Liver (tissue), 9 donors: Measurements from ENCODE around the gene POLDIP2. TPM values are rescaled to one million over a fixed set of nuclear protein-coding genes. Genes with fewer than 3 reads are reported as not detected.

Experiments
- DNase-seq: peaks from one replicate; pipeline ENCODE4 v3.0.0-alpha.2; 2017; ENCODE audit warnings: low spot score
- H3K27ac ChIP-seq, 2 donors: one replicate each; pipeline ENCODE4 v1.7.0; 2013; ENCODE audit warnings: inconsistent platforms in 2 of 2, low read length in 2 of 2, control low read depth in 1 of 2, low read depth in 1 of 2, mild to moderate bottlenecking in 1 of 2
- H3K27me3 ChIP-seq, 4 donors: one replicate each; pipeline versions ENCODE4 v1.6.1 to v1.7.0; 2013; ENCODE audit warnings: low read length in 3 of 4, inconsistent platforms in 1 of 4, mild to moderate bottlenecking in 1 of 4, moderate library complexity in 1 of 4; ENCODE audit not compliant: control insufficient read depth in 4 of 4, insufficient read depth in 4 of 4
- H3K36me3 ChIP-seq, 4 donors: one replicate each; pipeline versions ENCODE4 v1.6.1 to v1.7.0; 2013; ENCODE audit warnings: low read length in 3 of 4, mild to moderate bottlenecking in 3 of 4, low read depth in 1 of 4, moderate library complexity in 1 of 4; ENCODE audit not compliant: control insufficient read depth in 4 of 4, insufficient read depth in 3 of 4
- H3K4me1 ChIP-seq, 4 donors: one replicate each; pipeline versions ENCODE4 v1.6.1 to v1.7.0; 2013; ENCODE audit warnings: low read length in 3 of 4, mild to moderate bottlenecking in 3 of 4, moderate library complexity in 1 of 4; ENCODE audit not compliant: control insufficient read depth in 4 of 4, insufficient read depth in 4 of 4
- H3K4me3 ChIP-seq, 3 donors: one replicate each; pipeline versions ENCODE4 v1.6.1 to v1.7.0; 2013; ENCODE audit warnings: low read length in 3 of 3, control low read depth in 1 of 3, low read depth in 1 of 3, mild to moderate bottlenecking in 1 of 3
- H3K9ac ChIP-seq, 2 donors: one replicate each; pipeline ENCODE4 v1.7.0; 2013; ENCODE audit warnings: low read length in 2 of 2, mild to moderate bottlenecking in 2 of 2, moderate library complexity in 2 of 2, control low read depth in 1 of 2, low read depth in 1 of 2
- H3K9me3 ChIP-seq, 4 donors: one replicate each; pipeline versions ENCODE4 v1.6.1 to v1.7.0; 2013; ENCODE audit warnings: low read length in 3 of 4; ENCODE audit not compliant: control insufficient read depth in 4 of 4
- EGR1 ChIP-seq, 2 donors: IDR thresholded peaks; 2 replicates each; pipeline ENCODE4 v1.6.1; 2016 to 2018; ENCODE audit warnings: antibody characterized with exemption in 2 of 2, low read depth in 2 of 2
- FOXA2 ChIP-seq: IDR thresholded peaks from 2 replicates; pipeline ENCODE4 v1.6.1; 2016; ENCODE audit warnings: antibody characterized with exemption
- JUND ChIP-seq, 2 donors: IDR thresholded peaks; 2 replicates each; pipeline ENCODE4 v1.6.1; 2016; ENCODE audit warnings: antibody characterized with exemption in 2 of 2
- REST ChIP-seq: IDR thresholded peaks from 2 replicates; pipeline ENCODE4 v1.6.1; 2016; ENCODE audit warnings: antibody characterized with exemption, mild to moderate bottlenecking
- WGBS: extraction: QIAGEN DNeasy Blood & Tissue Kit; methylation state at CpG from one replicate; pipeline ENCODE4 v1.1.7; 2013; 5-methylcytosine and 5-hydroxymethylcytosine counted together
- polyA plus RNA-seq, 2 donors: library from polyadenylated mRNA; stranded (reverse) in 1 of 2; unstranded in 1 of 2; fragments of 200-250 nt in 1 of 2; fragments of >200 nt in 1 of 2; fragmentation: Nextera tagmentation in 1 of 2; extraction: Ambion mirVana in 1 of 2; gene quantifications; one replicate each; pipeline versions ENCODE4 v1.2.1 to v1.2.3, GENCODE V29; 2013 to 2015
- total RNA-seq, 2 donors: library from RNA; depleted of rRNA; stranded (reverse); fragments of >200 nt; gene quantifications; one replicate each; pipeline ENCODE4 v1.2.3, GENCODE V29; 2014
- donor health status: healthy.
- donor health status: healthy.
- donor health status: healthy.
- donor health status: healthy.
- donor health status: healthy.

POLDIP2 gene
- total and polyA plus RNA-seq, 4 donors = 65.5 to 150 (median 104) TPM

- Histone ChIP-seq H3K27ac (no peak overlapping the region), H3K4me1 (peaks cover 0 to 2% (median 0%) of the 10 kb centered on the region in 4 donors), H3K36me3 (no peaks in the 10 kb centered on the region), H3K9me3 (no peaks in the 10 kb centered on the region), H3K9ac (no peak overlapping the region), H3K4me3 (no peak overlapping the region), H3K27me3 (no peaks in the 10 kb centered on the region)
- TF ChIP-seq EGR1 (IDR thresholded peaks at IDR 0.05; ENCODE audit: low read depth in 2 of 2) = no peak
- TF ChIP-seq REST = no peak
- TF ChIP-seq JUND (IDR thresholded peaks at IDR 0.05) = no peak
- TF ChIP-seq FOXA2 = no peak
- WGBS = 86% methylated on average over 3 of the region's 3 CpGs
- DNase-seq = no peak
Measured at GRCh38 chr17:28298449-28298848, 58.9 kb downstream of the POLDIP2 start.

Other genes with a start within 250 kb of the POLDIP2 start
- 10 to 100 TPM; 53.0 to 90.2 TPM for gene TMEM97, start 38.3 kb downstream of the POLDIP2 start, total RNA-seq
- 10 to 100 TPM; 29.5 to 74.0 TPM for gene TMEM97, start 38.3 kb downstream of the POLDIP2 start, polyA plus RNA-seq
- gene IFT20, start 22.1 kb downstream of the POLDIP2 start, total RNA-seq = 10 to 100 TPM; 15.5 to 22.4 TPM
- 10 to 100 TPM; 27.0 to 37.1 TPM for gene IFT20, start 22.1 kb downstream of the POLDIP2 start, polyA plus RNA-seq
- gene TNFAIP1, start 21.8 kb downstream of the POLDIP2 start, total RNA-seq = 10 to 100 TPM; 11.7 to 21.9 TPM
- gene TNFAIP1, start 21.8 kb downstream of the POLDIP2 start, polyA plus RNA-seq = 10 to 100 TPM; 17.4 to 31.7 TPM
- gene SEBOX, start 7.7 kb upstream of the POLDIP2 start, total RNA-seq = under 1 TPM; 0.19 to 0.59 TPM
- gene SEBOX, start 7.7 kb upstream of the POLDIP2 start, polyA plus RNA-seq = not detected
- 1,000 to 10,000 TPM; 1,668 to 3,689 TPM for gene VTN, start 12.8 kb upstream of the POLDIP2 start, total RNA-seq
- 1,000 to 10,000 TPM; 3,352 to 4,059 TPM for gene VTN, start 12.8 kb upstream of the POLDIP2 start, polyA plus RNA-seq
- 1 to 10 TPM; 4.9 to 5.4 TPM for gene SARM1, start 14.2 kb upstream of the POLDIP2 start, total RNA-seq
- gene SARM1, start 14.2 kb upstream of the POLDIP2 start, polyA plus RNA-seq = 1 to 10 TPM; 2.4 to 5.4 TPM
- 10 to 100 TPM; 13.6 to 47.9 TPM for gene SLC46A1, start 48.7 kb upstream of the POLDIP2 start, total RNA-seq
- 10 to 100 TPM; 17.9 to 20.4 TPM for gene SLC46A1, start 48.7 kb upstream of the POLDIP2 start, polyA plus RNA-seq
- gene SLC13A2, start 116.1 kb upstream of the POLDIP2 start, total RNA-seq = under 1 TPM; 0.25 to 0.47 TPM
- gene SLC13A2, start 116.1 kb upstream of the POLDIP2 start, polyA plus RNA-seq = under 1 TPM; 0.10 to 0.52 TPM
- gene FOXN1, start 148.8 kb upstream of the POLDIP2 start, total RNA-seq = not detected
- gene FOXN1, start 148.8 kb upstream of the POLDIP2 start, polyA plus RNA-seq = not detected
- gene UNC119, start 195.1 kb upstream of the POLDIP2 start, total RNA-seq = 10 to 100 TPM; 14.0 to 20.0 TPM
- 10 to 100 TPM; 16.0 to 16.2 TPM for gene UNC119, start 195.1 kb upstream of the POLDIP2 start, polyA plus RNA-seq
- 10 to 100 TPM; 12.4 to 29.5 TPM for gene PIGS, start 214.0 kb upstream of the POLDIP2 start, total RNA-seq
- 10 to 100 TPM in 1 of 2 donors, 1 to 10 TPM in 1; 7.3 to 14.2 TPM for gene PIGS, start 214.0 kb upstream of the POLDIP2 start, polyA plus RNA-seq
- 100 to 1,000 TPM; 104 to 131 TPM for gene ALDOC, start 219.4 kb upstream of the POLDIP2 start, total RNA-seq
- gene ALDOC, start 219.4 kb upstream of the POLDIP2 start, polyA plus RNA-seq = 10 to 100 TPM; 40.1 to 85.1 TPM
- 10 to 100 TPM; 13.8 to 41.8 TPM for gene SPAG5, start 241.5 kb upstream of the POLDIP2 start, total RNA-seq
- gene SPAG5, start 241.5 kb upstream of the POLDIP2 start, polyA plus RNA-seq = 10 to 100 TPM; 10.6 to 11.8 TPM